ENCODE data around the gene GDF2.

GRCh38 chr10:47357911-47358310 lies 35.7 kb downstream of the GDF2 start:
- TF ChIP-seq POLR2A (IDR thresholded peaks at IDR 0.05; ENCODE audit: low read length) (no peak), GATA1 (IDR thresholded peaks at IDR 0.05; ENCODE audit: low read depth, low read length) (no peak)
